ENCODE measurements around the gene CAMK4. TPM values are rescaled to one million over a fixed set of nuclear protein-coding genes. Genes with fewer than 3 reads are reported as not detected.
"Not testable (repeated sequence)": the region's sequence is repeated elsewhere in the genome, so short reads cannot be mapped to it uniquely, and the experiment has no call there.

The CAMK4 gene
- total and polyA plus RNA-seq, 8 donors: 1.0 to 18.3 (median 14.8) TPM

DNA sequence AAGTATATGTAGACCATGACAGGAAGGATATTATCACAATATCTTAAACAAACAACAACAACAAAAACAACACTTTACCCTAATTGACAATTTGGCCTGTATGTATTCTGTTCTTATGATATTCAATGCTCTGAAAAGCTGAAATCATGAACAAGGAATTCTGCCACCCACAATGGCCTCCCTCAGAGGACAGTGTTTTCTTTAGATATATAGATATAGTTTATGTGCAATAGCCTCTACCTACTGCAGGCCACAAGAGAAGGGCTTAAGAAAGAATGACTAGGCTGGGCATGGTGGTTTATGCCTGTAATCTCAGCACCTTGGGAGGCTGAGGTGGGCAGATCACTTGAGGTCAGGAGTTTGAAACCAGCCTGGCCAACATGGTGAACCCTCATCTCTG is 183.4 kb downstream of the CAMK4 start:
- DNase-seq (no peak), ATAC-seq (no peak)
- intact Hi-C loops (cut with DNase I): no loop called here
- Histone ChIP-seq H3K36me3 (no peaks in the 10 kb centered on the region), H3K4me3 (no peak overlapping the region), H3K4me1 (no peaks in the 10 kb centered on the region), H3K27ac (no peak overlapping the region), H3K9me3 (peaks cover 0 to 5% of the 10 kb centered on the region in 2 donors), H3K27me3 (no peaks in the 10 kb centered on the region)
- TF ChIP-seq, protein P1, sequence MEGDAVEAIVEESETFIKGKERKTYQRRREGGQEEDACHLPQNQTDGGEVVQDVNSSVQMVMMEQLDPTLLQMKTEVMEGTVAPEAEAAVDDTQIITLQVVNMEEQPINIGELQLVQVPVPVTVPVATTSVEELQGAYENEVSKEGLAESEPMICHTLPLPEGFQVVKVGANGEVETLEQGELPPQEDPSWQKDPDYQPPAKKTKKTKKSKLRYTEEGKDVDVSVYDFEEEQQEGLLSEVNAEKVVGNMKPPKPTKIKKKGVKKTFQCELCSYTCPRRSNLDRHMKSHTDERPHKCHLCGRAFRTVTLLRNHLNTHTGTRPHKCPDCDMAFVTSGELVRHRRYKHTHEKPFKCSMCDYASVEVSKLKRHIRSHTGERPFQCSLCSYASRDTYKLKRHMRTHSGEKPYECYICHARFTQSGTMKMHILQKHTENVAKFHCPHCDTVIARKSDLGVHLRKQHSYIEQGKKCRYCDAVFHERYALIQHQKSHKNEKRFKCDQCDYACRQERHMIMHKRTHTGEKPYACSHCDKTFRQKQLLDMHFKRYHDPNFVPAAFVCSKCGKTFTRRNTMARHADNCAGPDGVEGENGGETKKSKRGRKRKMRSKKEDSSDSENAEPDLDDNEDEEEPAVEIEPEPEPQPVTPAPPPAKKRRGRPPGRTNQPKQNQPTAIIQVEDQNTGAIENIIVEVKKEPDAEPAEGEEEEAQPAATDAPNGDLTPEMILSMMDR (IDR thresholded peaks at IDR 0.05): no peak

DNA sequence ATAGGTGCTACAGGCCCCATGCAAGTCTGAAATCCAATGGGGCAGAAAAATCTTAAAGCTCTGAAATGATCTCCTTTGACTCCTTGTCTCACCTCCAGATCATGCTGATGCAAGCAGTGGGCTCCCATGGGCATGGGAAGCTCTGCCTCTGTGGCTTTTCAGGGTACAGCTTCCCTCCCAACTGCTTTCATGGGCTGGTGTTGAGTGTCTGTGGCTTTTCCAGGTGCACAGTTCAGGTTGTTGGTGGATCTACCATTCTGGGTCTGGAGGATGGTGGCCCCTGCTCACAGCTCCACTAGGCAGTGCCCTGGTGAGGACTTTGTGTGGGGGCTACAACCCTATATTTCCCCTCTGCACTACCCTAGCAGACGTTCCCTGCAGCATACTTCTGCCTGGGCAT is 184.6 kb downstream of the CAMK4 start:
- intact Hi-C loops (cut with DNase I): no loop called here
- no peaks in the 10 kb centered on the region for H3K4me1 ChIP-seq
- ATAC-seq (no peak), DNase-seq (no peak)
- H3K9me3 ChIP-seq: peaks cover 0 to 5% of the 10 kb centered on the region in 2 donors
- no peak overlapping the region for H3K4me3 ChIP-seq
- no peaks in the 10 kb centered on the region for H3K36me3 ChIP-seq
- H3K27ac ChIP-seq: no peak overlapping the region
- no peaks in the 10 kb centered on the region for H3K27me3 ChIP-seq
- TF ChIP-seq, protein P1 (IDR thresholded peaks at IDR 0.05): no peak

DNA sequence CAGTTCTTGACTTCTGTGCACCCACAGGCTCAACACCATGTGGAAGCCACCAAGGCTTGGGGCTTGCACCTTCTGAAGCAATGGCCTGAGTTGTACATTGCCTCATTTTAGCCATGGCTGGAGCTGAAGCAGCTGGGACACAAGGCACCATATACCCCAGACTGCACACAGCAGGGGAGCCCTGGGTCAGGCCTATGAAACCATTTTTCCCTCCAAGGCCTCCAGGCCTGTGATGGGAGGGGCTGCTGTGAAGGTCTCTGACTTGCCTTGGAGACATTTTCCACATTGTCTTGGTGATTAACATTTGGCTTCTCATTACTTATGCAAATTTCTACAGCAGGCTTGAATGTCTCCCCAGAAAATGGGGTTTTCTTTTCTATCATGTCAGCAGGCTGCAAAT is 185.1 kb downstream of the CAMK4 start:
- H3K4me1 ChIP-seq; ATAC-seq; DNase-seq; H3K9me3 ChIP-seq; H3K27me3 ChIP-seq; H3K36me3 ChIP-seq; H3K4me3 ChIP-seq; H3K27ac ChIP-seq; intact Hi-C loops (cut with DNase I): not testable (repeated sequence)

DNA sequence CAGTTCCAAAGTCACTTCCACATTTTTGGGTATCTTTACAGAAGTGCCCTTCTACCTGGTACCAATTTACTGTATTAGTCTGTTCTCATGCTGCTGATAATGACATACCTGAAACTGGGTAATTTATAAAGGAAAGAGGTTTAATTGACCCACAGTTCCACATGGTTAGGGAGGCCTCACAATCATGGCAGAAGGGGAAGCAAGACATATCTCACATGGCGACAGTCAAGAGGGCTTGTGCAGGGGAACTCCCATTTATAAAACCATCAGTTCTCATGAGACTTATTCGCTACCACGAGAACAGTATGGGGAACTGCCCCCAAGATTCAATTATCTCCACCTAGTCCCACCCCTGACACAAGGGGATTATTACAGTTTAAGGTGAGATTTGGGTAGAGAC is 185.9 kb downstream of the CAMK4 start:
- H3K4me1 ChIP-seq; H3K4me3 ChIP-seq; H3K9me3 ChIP-seq; H3K27me3 ChIP-seq; H3K27ac ChIP-seq; DNase-seq; intact Hi-C loops (cut with DNase I); H3K36me3 ChIP-seq; ATAC-seq: not testable (repeated sequence)

DNA sequence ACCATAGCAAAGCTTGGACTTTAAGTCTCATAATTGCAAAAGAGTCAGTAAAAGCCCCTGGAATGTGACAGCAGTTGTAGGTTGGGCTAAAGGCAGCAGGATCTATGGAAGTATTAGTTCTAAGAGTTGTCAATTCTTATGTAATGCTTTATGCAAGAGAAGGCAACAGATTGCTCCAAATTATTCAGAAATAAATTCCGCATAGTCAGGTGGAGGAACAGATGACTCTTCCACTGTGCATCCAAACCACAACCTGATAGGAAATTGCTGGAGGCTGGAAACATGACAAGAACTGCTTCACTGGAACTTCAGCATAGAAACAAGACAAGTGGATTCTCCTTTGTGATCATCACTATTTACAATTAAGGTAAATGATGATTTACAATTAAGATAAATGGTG is 187.1 kb downstream of the CAMK4 start:
- no peaks in the 10 kb centered on the region for H3K4me1 ChIP-seq
- H3K27me3 ChIP-seq: no peaks in the 10 kb centered on the region
- TF ChIP-seq, protein P1 (IDR thresholded peaks at IDR 0.05): no peak
- ATAC-seq (no peak), DNase-seq (no peak)
- intact Hi-C loops (cut with DNase I): no loop called here
- H3K36me3 ChIP-seq: no peaks in the 10 kb centered on the region
- H3K4me3 ChIP-seq: no peak overlapping the region
- H3K27ac ChIP-seq: no peak overlapping the region
- peaks cover 0 to 5% of the 10 kb centered on the region in 2 donors for H3K9me3 ChIP-seq

DNA sequence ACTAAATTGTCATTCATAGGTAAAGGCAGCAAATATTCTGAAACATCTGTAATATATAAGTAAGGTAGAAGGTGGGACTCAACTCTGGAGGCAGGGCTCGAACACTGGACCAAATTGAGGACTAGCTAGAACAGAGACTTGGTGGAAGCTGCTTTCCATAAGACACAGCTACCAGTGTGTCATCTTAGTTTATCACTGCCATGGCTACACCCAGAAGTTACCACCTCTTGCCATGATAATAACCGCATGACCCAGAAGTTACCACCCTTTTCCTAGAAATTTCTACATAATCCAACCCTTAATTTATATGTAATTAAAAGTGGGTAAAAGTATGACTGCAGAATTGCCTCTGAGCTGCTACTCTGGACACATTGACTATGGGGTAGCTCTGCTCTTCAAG is 188.4 kb downstream of the CAMK4 start:
- Histone ChIP-seq H3K27ac (no peak overlapping the region), H3K9me3 (peaks cover 0 to 5% of the 10 kb centered on the region in 2 donors), H3K4me1 (no peaks in the 10 kb centered on the region), H3K4me3 (no peak overlapping the region), H3K36me3 (no peaks in the 10 kb centered on the region), H3K27me3 (no peaks in the 10 kb centered on the region)
- TF ChIP-seq, protein P1 (IDR thresholded peaks at IDR 0.05): no peak
- DNase-seq (no peak), ATAC-seq (no peak)
- intact Hi-C loops (cut with DNase I): no loop called here
